Measurements from ENCODE around the gene STEAP1B. TPM values are rescaled to one million over a fixed set of nuclear protein-coding genes. Genes with fewer than 3 reads are reported as not detected.

The STEAP1B gene
- total and polyA plus RNA-seq, 2 of the 4 experiments (the other 2 are of a cell fraction) = 7.9 to 13.8 TPM

- ATAC-seq (ENCODE audit: low read depth) (peak; percentile 94), DNase-seq (peak; percentile 73)
- no peak overlapping the region for H3K14ac ChIP-seq (replicated peaks; ENCODE audit: low read depth, low read length)
- dilution Hi-C loops (cut with HindIII; ENCODE audit: low sequenced_read_pairs, unreplicated experiment) (loop anchor here (25.0 kb wide), 1 partner anchor 377 kb away; no protein-coding TSS in a partner anchor), intact Hi-C loops (cut with micrococcal nuclease) (loop anchor here (1.0 to 10.0 kb wide), 4 partner anchors 164 to 386 kb away; no protein-coding TSS in a partner anchor), in situ Hi-C loops (cut with MboI; ENCODE audit: low sequenced_read_pairs) (no loop called here)
- ChIA-PET CTCF (interaction anchor here (1.3 kb wide), 1 partner anchor 379 kb away, joined by 5 read pairs; no protein-coding TSS in a partner anchor), POLR2A (ENCODE audit: unreplicated experiment) (no interaction called here)
- no peak overlapping the region for H3K23ac ChIP-seq (ENCODE audit: low read depth, low read length)
- no peak overlapping the region for H2AK5ac ChIP-seq (ENCODE audit: low read depth, low read length)
- no peak overlapping the region for H2BK20ac ChIP-seq (ENCODE audit: low read depth, low read length)
- TF ChIP-seq SMC3 (IDR thresholded peaks at IDR 0.05; ENCODE audit: low read depth, low read length) = peak; percentile 96
- TF ChIP-seq MAFK (IDR thresholded peaks at IDR 0.05; ENCODE audit: low read depth, low read length) = no peak
- TF ChIP-seq RAD21 (IDR thresholded peaks at IDR 0.05; ENCODE audit: low read length) = peak; percentile 95
- TF ChIP-seq POLR2A (IDR thresholded peaks at IDR 0.05; ENCODE audit: low read depth, low read length) = no peak
- TF ChIP-seq RCOR1 (IDR thresholded peaks at IDR 0.05; ENCODE audit: insufficient replicate concordance, low read length) = no peak
- peak; percentile 95 for TF ChIP-seq CTCF (conservative IDR thresholded peaks at IDR 0.05; ENCODE audit: low read depth, low read length)
- peak; percentile 86 for TF ChIP-seq USF2 (IDR thresholded peaks at IDR 0.05; ENCODE audit: low read depth, low read length)
- no peak for TF ChIP-seq CHD1 (IDR thresholded peaks at IDR 0.05; ENCODE audit: low read depth, low read length)
- peak; percentile 96 for TF ChIP-seq BHLHE40 (IDR thresholded peaks at IDR 0.05; ENCODE audit: low read depth, low read length)
- H3K18ac ChIP-seq (ENCODE audit: low read depth, low read length) = no peak overlapping the region
- no peak overlapping the region for H4K8ac ChIP-seq (ENCODE audit: low read depth in 2 of 2, low read length in 2 of 2)
- no peak overlapping the region for H3K9ac ChIP-seq (ENCODE audit: low read depth, low read length)
- no peak overlapping the region for H2BK120ac ChIP-seq (ENCODE audit: low read depth, low read length)
- BruUV-seq (replicated peaks) = no TSS peak
- H3K56ac ChIP-seq (ENCODE audit: extremely low read depth, insufficient read depth, low read length) = no peak overlapping the region
- H2BK5ac ChIP-seq (ENCODE audit: low read depth, low read length, poor library complexity, severe bottlenecking) = no peak overlapping the region
- H3K27ac ChIP-seq (ENCODE audit: insufficient read depth, low read length) = no peak overlapping the region
- H2AK9ac ChIP-seq (replicated peaks; ENCODE audit: low read depth, low read length, poor library complexity) = no peak overlapping the region
- H3K79me1 ChIP-seq (ENCODE audit: low read depth in 1 of 2, low read length in 2 of 2) = no peaks in the 10 kb centered on the region
- no peak overlapping the region for H4K91ac ChIP-seq (ENCODE audit: insufficient read depth, low read depth, low read length)
- H4K5ac ChIP-seq (ENCODE audit: low read depth, low read length) = no peak overlapping the region
- H3K27me3 ChIP-seq (ENCODE audit: control insufficient read depth, insufficient read depth, low read length) = no peaks in the 10 kb centered on the region
- no peaks in the 10 kb centered on the region for H3K36me3 ChIP-seq (ENCODE audit: control insufficient read depth, insufficient read depth, low read length)
- no peak overlapping the region for H3K4me2 ChIP-seq (ENCODE audit: low read depth, low read length)
- no peak overlapping the region for H3K4ac ChIP-seq (ENCODE audit: low read depth, low read length)
- H4K20me1 ChIP-seq (ENCODE audit: insufficient read depth, low read length) = no peaks in the 10 kb centered on the region
- no peaks in the 10 kb centered on the region for H3K9me3 ChIP-seq (ENCODE audit: control insufficient read depth, insufficient read depth, low read length)
- H3K4me3 ChIP-seq (ENCODE audit: insufficient read depth, low read depth, low read length) = no peak overlapping the region
- H2BK15ac ChIP-seq (ENCODE audit: low read depth, low read length) = no peak overlapping the region
- peaks cover 2% of the 10 kb centered on the region for H3K4me1 ChIP-seq (ENCODE audit: control insufficient read depth, insufficient read depth, low read length)
- H3K9me1 ChIP-seq (ENCODE audit: insufficient read depth, low read length) = no peaks in the 10 kb centered on the region
- no CpG with 5 or more reads among the region's 10 CpGs for WGBS, 2 experiments (ENCODE audit: extremely low coverage in 2 of 2, insufficient read length in 1 of 2)
- H2AFZ ChIP-seq (replicated peaks; ENCODE audit: low read length, poor library complexity) = peak overlapping the region; percentile 45
Measured at GRCh38 chr7:22488643-22489462, 11.1 kb downstream of the STEAP1B start.
